ENCODE data around the gene SLC44A3. TPM values are rescaled to one million over a fixed set of nuclear protein-coding genes. Genes with fewer than 3 reads are reported as not detected.

Gene SLC44A3
- polyA plus RNA-seq, 1 of the 3 experiments (the other 2 are of a cell fraction), result 2.6 TPM

- TF ChIP-seq PBX3 (IDR thresholded peaks at IDR 0.05) (peak; percentile 95), CHD2 (IDR thresholded peaks at IDR 0.05; ENCODE audit: low read length, partially characterized antibody) (no peak), CTCF (IDR thresholded peaks at IDR 0.05) (no peak), SIN3A (IDR thresholded peaks at IDR 0.05; ENCODE audit: borderline replicate concordance, low read depth, low read length) (no peak), REST (IDR thresholded peaks at IDR 0.05; ENCODE audit: low read depth, low read length) (peak; percentile 64; the same call in 1 of the 2 replicates), USF1 (IDR thresholded peaks at IDR 0.05; ENCODE audit: borderline replicate concordance, low read depth) (no peak; the same call in 1 of the 2 replicates), NRF1 (IDR thresholded peaks at IDR 0.05; ENCODE audit: low read depth, low read length) (no peak), EP300 (IDR thresholded peaks at IDR 0.05; ENCODE audit: borderline replicate concordance in 1 of 2, low read depth in 1 of 2, low read length in 1 of 2) (peak; percentile 48 to 97; a peak in 3 of 4 replicates), MEF2A (IDR thresholded peaks at IDR 0.05; ENCODE audit: borderline replicate concordance, low read depth) (peak; percentile 43; the same call in 1 of the 2 replicates), POLR2AphosphoS5 (IDR thresholded peaks at IDR 0.05; ENCODE audit: low read depth, low read length) (peak; percentile 86; the same call in 1 of the 2 replicates), TEAD4 (IDR thresholded peaks at IDR 0.05; ENCODE audit: borderline replicate concordance, insufficient read depth) (peak; percentile 92), FOSL2 (IDR thresholded peaks at IDR 0.05; ENCODE audit: borderline replicate concordance, low read depth) (peak; percentile 97), GABPA (IDR thresholded peaks at IDR 0.05; ENCODE audit: low read depth) (no peak), FOXJ3 (CRISPR knock-in tag; IDR thresholded peaks at IDR 0.05) (no peak), IRF3 (IDR thresholded peaks at IDR 0.05; ENCODE audit: low read depth, low read length) (no peak), RXRA (IDR thresholded peaks at IDR 0.05; ENCODE audit: borderline replicate concordance, low read depth) (peak; percentile 93), EZH2phosphoT487 (IDR thresholded peaks at IDR 0.05; ENCODE audit: borderline replicate concordance, low read depth) (no peak), RFX5 (IDR thresholded peaks at IDR 0.05; ENCODE audit: low read length) (no peak), SMC3 (IDR thresholded peaks at IDR 0.05; ENCODE audit: low read depth, low read length) (no peak)
Observed at GRCh38 chr1:94863919-94864318, 43.8 kb downstream of the SLC44A3 start (continued).

Measured in SK-N-SH (cell line).